A549 (cell line): ENCODE data around the gene ALDH2. TPM values are rescaled to one million over a fixed set of nuclear protein-coding genes. Genes with fewer than 3 reads are reported as not detected.
A peak's percentile ranks its signal among the peaks of the same experiment; 100 is the strongest.

Source experiments
- ATAC-seq, 2 experiments: fragments of 200-7000 bp in 1 of 2; fragments of >200 bp in 1 of 2; cut with Nextera tagmentation in 1 of 2; cut with Tn5 transposase in 1 of 2; 3 replicates each; pipeline versions ENCODE4 v1.8.0 to v1.9.1; 2018 to 2020; ENCODE audit warnings: mild to moderate bottlenecking in 1 of 2, moderate library complexity in 1 of 2
- CTCF ChIA-PET: fragments of 300-600 bp; sonication (Branson Sonifier 250); formaldehyde crosslinking; extraction: SDS; loops from one replicate; lab custom pipeline; 2021; ENCODE audit warnings: antibody characterized with exemption, inconsistent platforms; lab: Yijun Ruan, JAX
- POLR2A ChIA-PET: fragments of 350-600 bp; formaldehyde crosslinking; extraction: SDS; loops from one replicate; lab custom pipeline; 2021; ENCODE audit warnings: antibody characterized with exemption, inconsistent platforms; lab: Yijun Ruan, JAX
- DNase-seq, 2 experiments: peaks; one replicate each; pipeline versions ENCODE4 v3.0.0 to v3.0.0-alpha.2; 2011 to 2016; ENCODE audit warnings: low read depth in 1 of 2, low spot score in 1 of 2
- FAIRE-seq: peaks from 2 replicates; lab custom pipeline; 2011; peaks lifted over from hg19 to GRCh38; lab: Jason Lieb, UNC
- H3K27ac ChIP-seq, 2 experiments: fragments of >200 bp; sonication (Bioruptor Twin); formaldehyde crosslinking; 3 replicates each; pipeline ENCODE4 v1.5.1; 2016 to 2017
- H3K4me1 ChIP-seq: fragments of >200 bp; sonication (Bioruptor Twin); formaldehyde crosslinking; 3 replicates; pipeline ENCODE4 v1.6.1; 2016
- H3K4me2 ChIP-seq: fragments of >200 bp; sonication (Bioruptor Twin); formaldehyde crosslinking; 3 replicates; pipeline ENCODE4 v1.6.1; 2016
- H3K4me3 ChIP-seq: fragments of >200 bp; sonication (Bioruptor Twin); formaldehyde crosslinking; 3 replicates; pipeline ENCODE4 v1.5.1; 2016
- H3K9me3 ChIP-seq: fragments of >200 bp; sonication (Bioruptor Twin); formaldehyde crosslinking; 3 replicates; pipeline ENCODE4 v1.6.1; 2016
- ATOH8 ChIP-seq: fragments of 250-450 bp; sonication (Bioruptor Pico); IDR thresholded peaks from 2 replicates; pipeline ENCODE4 v1.5.0; 2020; ENCODE audit warnings: low read depth, mild to moderate bottlenecking, moderate library complexity
- CHD4 ChIP-seq: fragments of 200-600 bp; sonication (generic); IDR thresholded peaks from 2 replicates; pipeline ENCODE4 v1.6.1; 2016; ENCODE audit warnings: antibody characterized with exemption, mild to moderate bottlenecking, borderline replicate concordance
- E2F6 ChIP-seq: IDR thresholded peaks from 2 replicates; pipeline ENCODE4 v1.6.1; 2012; ENCODE audit warnings: low read depth, borderline replicate concordance
- EHF ChIP-seq: fragments of 250-450 bp; sonication (Bioruptor Pico); IDR thresholded peaks from 2 replicates; pipeline ENCODE4 v1.5.0; 2020; ENCODE audit warnings: mild to moderate bottlenecking
- EHMT2 ChIP-seq: fragments of 200-600 bp; sonication (generic); IDR thresholded peaks from 2 replicates; pipeline ENCODE4 v1.6.1; 2016; ENCODE audit warnings: antibody characterized with exemption, low read depth, mild to moderate bottlenecking, moderate library complexity
- ELK1 ChIP-seq: fragments of 150-350 bp; IDR thresholded peaks from 2 replicates; pipeline ENCODE4 v1.6.1; 2014; ENCODE audit warnings: low read depth, mild to moderate bottlenecking, low read length
- GATA3 ChIP-seq: IDR thresholded peaks from 2 replicates; pipeline ENCODE4 v1.6.1; 2012; ENCODE audit warnings: borderline replicate concordance
- HOXA7 ChIP-seq: fragments of 250-450 bp; sonication (Bioruptor Pico); IDR thresholded peaks from 2 replicates; pipeline ENCODE4 v1.5.0; 2020; ENCODE audit warnings: mild to moderate bottlenecking, moderate library complexity
- JUN ChIP-seq, 2 experiments: fragments of >200 bp; sonication (Bioruptor Twin); formaldehyde crosslinking; IDR thresholded peaks; 2 replicates in 1 of 2; 3 replicates in 1 of 2; pipeline ENCODE4 v1.6.1; 2016 to 2017
- MAFK ChIP-seq: fragments of 450-650 bp; IDR thresholded peaks from 2 replicates; pipeline ENCODE4 v1.6.1; 2014; ENCODE audit not compliant: partially characterized antibody
- MAX ChIP-seq: IDR thresholded peaks from 2 replicates; pipeline ENCODE4 v1.6.1; 2012
- MAZ ChIP-seq: fragments of 150-350 bp; IDR thresholded peaks from 2 replicates; pipeline ENCODE4 v1.6.1; 2014; ENCODE audit warnings: antibody characterized with exemption, low read depth, low read length, borderline replicate concordance
- MYC ChIP-seq: IDR thresholded peaks from 2 replicates; pipeline ENCODE4 v1.6.1; 2012; ENCODE audit warnings: mild to moderate bottlenecking, inconsistent platforms, low read length, improper control_type of control experiment, borderline replicate concordance
- PHF8 ChIP-seq: fragments of 200-600 bp; sonication (generic); IDR thresholded peaks from 2 replicates; pipeline ENCODE4 v1.6.1; 2016; ENCODE audit warnings: low read depth, mild to moderate bottlenecking, antibody characterized with exemption, moderate library complexity, borderline replicate concordance
- POLR2A ChIP-seq: IDR thresholded peaks from 2 replicates; pipeline ENCODE4 v1.6.1; 2012; ENCODE audit warnings: mild to moderate bottlenecking, low read length
- POLR2AphosphoS2 ChIP-seq: conservative IDR thresholded peaks from 2 replicates; pipeline ENCODE4 v1.6.1; 2012; ENCODE audit warnings: low read length, improper control_type of control experiment, inconsistent platforms
- RAD21 ChIP-seq, 2 experiments: fragments of >200 bp in 1 of 2; sonication (Bioruptor Twin) in 1 of 2; formaldehyde crosslinking in 1 of 2; IDR thresholded peaks in 1 of 2; conservative IDR thresholded peaks in 1 of 2; 2 replicates in 1 of 2; 3 replicates in 1 of 2; pipeline ENCODE4 v1.6.1; 2012 to 2018; ENCODE audit warnings: inconsistent platforms in 1 of 2
- RCOR1 ChIP-seq: fragments of 150-350 bp; IDR thresholded peaks from 2 replicates; pipeline ENCODE4 v1.6.1; 2014; ENCODE audit warnings: antibody characterized with exemption, low read length, low read depth
- SMC3 ChIP-seq: fragments of >200 bp; sonication (Bioruptor Twin); formaldehyde crosslinking; IDR thresholded peaks from 3 replicates; pipeline ENCODE4 v1.6.1; 2018; ENCODE audit warnings: inconsistent platforms
- SREBF2 ChIP-seq: fragments of 450-650 bp; IDR thresholded peaks from 2 replicates; pipeline ENCODE4 v1.6.1; 2014; ENCODE audit warnings: mild to moderate bottlenecking, moderate library complexity
- TP53 ChIP-seq: fragments of 250-450 bp; sonication (Bioruptor Pico); IDR thresholded peaks from 2 replicates; pipeline ENCODE4 v1.5.0; 2021; ENCODE audit warnings: mild to moderate bottlenecking, moderate library complexity
- USF2 ChIP-seq: fragments of 450-650 bp; IDR thresholded peaks from 2 replicates; pipeline ENCODE4 v1.6.1; 2014; ENCODE audit warnings: antibody characterized with exemption
- ZC3H11A ChIP-seq: fragments of 450-650 bp; IDR thresholded peaks from 2 replicates; pipeline ENCODE4 v1.6.1; 2014; ENCODE audit warnings: antibody characterized with exemption, mild to moderate bottlenecking
- ZFP36 ChIP-seq: fragments of 450-650 bp; IDR thresholded peaks from 2 replicates; pipeline ENCODE4 v1.6.1; 2014; ENCODE audit warnings: borderline replicate concordance; ENCODE audit not compliant: partially characterized antibody
- WGBS: methylation state at CpG from one replicate; pipeline ENCODE4 v1.1.6; 2017; ENCODE audit errors: missing lambda C conversion rate; 5-methylcytosine and 5-hydroxymethylcytosine counted together
- polyA plus RNA-seq, 4 experiments: library from polyadenylated mRNA; depleted of rRNA in 3 of 4; stranded (reverse); fragments of >200 nt; fragmentation: RNase III in 1 of 4; extraction: RNeasy Plus Mini Kit Qiagen cat#74134 plus additional on column Dnase treatment in 1 of 4; gene quantifications; 2 replicates in 3 of 4; 3 replicates in 1 of 4; pipeline ENCODE4 v1.2.3, GENCODE V29; 2011 to 2017

Gene ALDH2
- polyA plus RNA-seq, 2 of the 4 experiments (the other 2 are of a cell fraction): 97.5 to 123 TPM

- no peak overlapping the region for H3K4me2 ChIP-seq
- peaks cover 10% of the 10 kb centered on the region; the same call in 2 of the 3 replicates for H3K9me3 ChIP-seq
- FAIRE-seq (no peak), DNase-seq (no peak), ATAC-seq (no peak)
- ChIA-PET CTCF (interaction anchor here (1.5 to 1.9 kb wide), 2 partner anchors 9 to 27 kb away, joined by 3 to 9 read pairs; no protein-coding TSS in a partner anchor), POLR2A (no interaction called here)
- TF ChIP-seq EHF (CRISPR knock-in tag) (no peak), MAFK (no peak), MAZ (no peak), ZFP36 (no peak), ATOH8 (CRISPR knock-in tag) (no peak), EHMT2 (no peak), CHD4 (no peak), PHF8 (no peak), TP53 (no peak), MAX (no peak), POLR2A (no peak), E2F6 (no peak), SREBF2 (no peak), HOXA7 (CRISPR knock-in tag) (no peak), RCOR1 (no peak)
- H3K4me3 ChIP-seq: no peak overlapping the region
- H3K4me1 ChIP-seq: peaks cover 41% of the 10 kb centered on the region
- 91% methylated on average over 5 of the region's 5 CpGs for WGBS
- H3K27ac ChIP-seq: peak overlapping the region in 1 of 2 experiments; percentile 26; a peak in 2 of 6 replicates
These were observed 13.9 kb downstream of the ALDH2 start for GRCh38 chr12:111780615-111781014.

GRCh38 chr12:111781085-111781658 lies 14.4 kb downstream of the ALDH2 start:
- H3K4me1 ChIP-seq: peaks cover 38% of the 10 kb centered on the region
- H3K27ac ChIP-seq: no peak overlapping the region
- WGBS: 92% methylated on average over 2 of the region's 2 CpGs
- FAIRE-seq: no peak
- no peak overlapping the region for H3K4me2 ChIP-seq
- no peak overlapping the region for H3K4me3 ChIP-seq
- no peak for DNase-seq
- TF ChIP-seq MYC: no peak
- no peak for TF ChIP-seq RAD21 (conservative IDR thresholded peaks at IDR 0.05 in 1 of 2, IDR thresholded peaks at IDR 0.05 in 1 of 2)
- no peak for TF ChIP-seq MAX
- TF ChIP-seq ZFP36: no peak
- no peak for TF ChIP-seq HOXA7 (CRISPR knock-in tag)
- TF ChIP-seq MAZ: no peak
- TF ChIP-seq ELK1: no peak
- TF ChIP-seq MAFK: no peak
- no peak for TF ChIP-seq JUN (IDR thresholded peaks at IDR 0.05)
- no peak for TF ChIP-seq POLR2AphosphoS2
- no peak for TF ChIP-seq ZC3H11A
- no peak for TF ChIP-seq EHMT2
- TF ChIP-seq SMC3: no peak
- TF ChIP-seq GATA3: no peak
- no peak for TF ChIP-seq USF2
- no peak for ATAC-seq
- CTCF ChIA-PET: interaction anchor here (1.5 to 1.9 kb wide), 2 partner anchors 10 to 27 kb away, joined by 3 to 9 read pairs; no protein-coding TSS in a partner anchor
- POLR2A ChIA-PET: no interaction called here
- peaks cover 10% of the 10 kb centered on the region; the same call in 2 of the 3 replicates for H3K9me3 ChIP-seq
